ENCODE results near the gene SRRT. TPM values are rescaled to one million over a fixed set of nuclear protein-coding genes. Genes with fewer than 3 reads are reported as not detected.

Gene SRRT
- total and polyA plus RNA-seq, 2 donors from 2014 or later, result 58.2 to 127 TPM

- no peak for TF ChIP-seq CTCF (IDR thresholded peaks at IDR 0.05; ENCODE audit: borderline replicate concordance, extremely low read depth, insufficient read depth)
- peak overlapping the region; percentile 97 for H3K27ac ChIP-seq (ENCODE audit: low read depth in 2 of 2, low read length in 2 of 2)
- H3K27me3 ChIP-seq (ENCODE audit: control insufficient read depth, insufficient read depth, low read length), result no peaks in the 10 kb centered on the region
- FAIRE-seq, result no peak
- intact Hi-C loops (cut with DNase I), result no loop called here
- DNase-seq, result peak in 1 of 5 donors; percentile 70
- peaks cover 0 to 22% (median 13%) of the 10 kb centered on the region in 3 donors for H3K4me1 ChIP-seq (ENCODE audit: control insufficient read depth in 2 of 3, insufficient read depth in 2 of 3, low read depth in 1 of 3, low read length in 3 of 3)
- peak overlapping the region; percentile 24 to 88 (median 36) for H3K4me3 ChIP-seq (ENCODE audit: low read length in 3 of 3)
- no peaks in the 10 kb centered on the region for H3K9me3 ChIP-seq (ENCODE audit: control insufficient read depth in 2 of 3, insufficient read depth in 1 of 3, low read length in 3 of 3)
- H3K36me3 ChIP-seq (ENCODE audit: control insufficient read depth in 2 of 3, insufficient read depth in 3 of 3, low read length in 3 of 3), result peaks cover 0 to 12% (median 11%) of the 10 kb centered on the region in 3 donors
- peak overlapping the region in 2 of 3 donors; percentile 6 to 99 for H3K9ac ChIP-seq (ENCODE audit: low read length in 3 of 3)
These were observed 8.2 kb upstream of the SRRT start for GRCh38 chr7:100866729-100867039.

- Histone ChIP-seq H3K9me3 (ENCODE audit: control insufficient read depth in 2 of 3, insufficient read depth in 1 of 3, low read length in 3 of 3) (no peaks in the 10 kb centered on the region), H3K27me3 (ENCODE audit: control insufficient read depth, insufficient read depth, low read length) (no peaks in the 10 kb centered on the region), H3K4me3 (ENCODE audit: low read length in 3 of 3) (peak within 1 kb of the TSS; percentile 66 to 88 (median 77)), H3K9ac (ENCODE audit: low read length in 3 of 3) (peak within 1 kb of the TSS; percentile 48 to 99 (median 93)), H3K27ac (ENCODE audit: low read depth in 2 of 2, low read length in 2 of 2) (peak within 1 kb of the TSS; percentile 97), H3K4me1 (ENCODE audit: control insufficient read depth in 2 of 3, insufficient read depth in 2 of 3, low read depth in 1 of 3, low read length in 3 of 3) (peaks cover 0 to 22% (median 13%) of the 10 kb centered on the region in 3 donors), H3K36me3 (ENCODE audit: control insufficient read depth in 2 of 3, insufficient read depth in 3 of 3, low read length in 3 of 3) (peaks cover under 1 to 13% (median 11%) of the 10 kb centered on the region in 3 donors)
- FAIRE-seq (no peak), DNase-seq (peak; percentile 91 to 98 (median 94))
- no peak for TF ChIP-seq CTCF (IDR thresholded peaks at IDR 0.05; ENCODE audit: borderline replicate concordance, extremely low read depth, insufficient read depth)
- intact Hi-C loops (cut with DNase I), result no loop called here
These were observed 7.7 kb upstream of the SRRT start, which contains the start of gene TRIP6 for GRCh38 chr7:100867040-100867775. TSS of gene TRIP6 (plus strand) at chr7:100867387. CDS start at chr7:100867498, 111 bp downstream.

GRCh38 chr7:100867776-100868485 is 7.0 kb upstream of the SRRT start:
- no peaks in the 10 kb centered on the region for H3K9me3 ChIP-seq (ENCODE audit: control insufficient read depth in 2 of 3, insufficient read depth in 1 of 3, low read length in 3 of 3)
- peak in 4 of 5 donors; percentile 10 to 80 (median 58) for DNase-seq
- peak overlapping the region; percentile 48 to 99 (median 93) for H3K9ac ChIP-seq (ENCODE audit: low read length in 3 of 3)
- H3K27ac ChIP-seq (ENCODE audit: low read depth in 2 of 2, low read length in 2 of 2), result peak overlapping the region; percentile 97
- H3K27me3 ChIP-seq (ENCODE audit: control insufficient read depth, insufficient read depth, low read length), result no peaks in the 10 kb centered on the region
- H3K4me1 ChIP-seq (ENCODE audit: control insufficient read depth in 2 of 3, insufficient read depth in 2 of 3, low read depth in 1 of 3, low read length in 3 of 3), result peaks cover 0 to 20% (median 13%) of the 10 kb centered on the region in 3 donors
- intact Hi-C loops (cut with DNase I), result no loop called here
- peaks cover 3 to 18% (median 11%) of the 10 kb centered on the region in 3 donors for H3K36me3 ChIP-seq (ENCODE audit: control insufficient read depth in 2 of 3, insufficient read depth in 3 of 3, low read length in 3 of 3)
- no peak for TF ChIP-seq CTCF (IDR thresholded peaks at IDR 0.05; ENCODE audit: borderline replicate concordance, extremely low read depth, insufficient read depth)
- no peak for FAIRE-seq
- peak overlapping the region; percentile 66 to 88 (median 77) for H3K4me3 ChIP-seq (ENCODE audit: low read length in 3 of 3)
